Breast epithelium (tissue), 4 donors: ENCODE results near the gene TNFRSF25. TPM values are rescaled to one million over a fixed set of nuclear protein-coding genes. Genes with fewer than 3 reads are reported as not detected.

Source experiments
- DNase-seq, 2 donors: peaks; one replicate each; pipeline ENCODE4 v3.0.0-alpha.2; 2019; ENCODE audit warnings: low spot score in 2 of 2
- H3K27ac ChIP-seq, 2 donors: fragments of 200-600 bp; sonication (generic) in 1 of 2; one replicate each; pipeline ENCODE4 v1.5.1; 2016 to 2019; ENCODE audit warnings: mild to moderate bottlenecking in 1 of 2
- H3K27me3 ChIP-seq, 2 donors: fragments of 200-600 bp; sonication (generic) in 1 of 2; one replicate each; pipeline versions ENCODE4 v1.5.1 to v1.6.0; 2017 to 2019; ENCODE audit warnings: control low read depth in 1 of 2, mild to moderate bottlenecking in 1 of 2
- H3K36me3 ChIP-seq: fragments of 200-600 bp; one replicate; pipeline ENCODE4 v1.5.1; 2019
- H3K4me1 ChIP-seq, 2 donors: fragments of 200-600 bp; sonication (generic); one replicate each; pipeline ENCODE4 v1.5.1; 2016 to 2019; ENCODE audit warnings: control low read depth in 1 of 2
- H3K4me3 ChIP-seq, 3 donors: fragments of 200-600 bp; sonication (generic); 1 replicate in 2 of 3; 2 replicates in 1 of 3; pipeline ENCODE4 v1.5.1; 2016 to 2019; ENCODE audit warnings: mild to moderate bottlenecking in 3 of 3, moderate library complexity in 2 of 3
- H3K9me3 ChIP-seq, 2 donors: fragments of 200-600 bp; sonication (generic) in 1 of 2; one replicate each; pipeline ENCODE4 v1.5.1; 2016 to 2019; ENCODE audit warnings: control low read depth in 1 of 2
- CTCF ChIP-seq, 3 donors: fragments of 450-650 bp; IDR thresholded peaks; one replicate each; pipeline ENCODE4 v1.5.1; 2016 to 2017; ENCODE audit warnings: antibody characterized with exemption in 3 of 3, mild to moderate bottlenecking in 3 of 3, moderate library complexity in 3 of 3
- POLR2A ChIP-seq: fragments of 450-650 bp; IDR thresholded peaks from one replicate; pipeline ENCODE4 v1.6.1; 2016; ENCODE audit warnings: antibody characterized with exemption, mild to moderate bottlenecking, moderate library complexity
- POLR2AphosphoS5 ChIP-seq, 3 donors: sonication (generic); formaldehyde crosslinking; IDR thresholded peaks; one replicate each; pipeline ENCODE4 v1.6.1; 2017; ENCODE audit warnings: antibody characterized with exemption in 3 of 3
- intact Hi-C: fragments of 100-400 bp; cut with DNase I; formaldehyde crosslinking; loops from one replicate; pipeline ENCODE4 v1.15.1; 2023; ENCODE audit warnings: low total_unique reads
- total RNA-seq, 3 donors: library from RNA; depleted of rRNA; stranded (reverse); fragments of >200 nt; gene quantifications; one replicate each; pipeline ENCODE4 v1.1.0, GENCODE V29; 2016

The TNFRSF25 gene
- total RNA-seq, 3 donors from 2014 or later, result 3.8 to 13.1 (median 12.4) TPM

DNA sequence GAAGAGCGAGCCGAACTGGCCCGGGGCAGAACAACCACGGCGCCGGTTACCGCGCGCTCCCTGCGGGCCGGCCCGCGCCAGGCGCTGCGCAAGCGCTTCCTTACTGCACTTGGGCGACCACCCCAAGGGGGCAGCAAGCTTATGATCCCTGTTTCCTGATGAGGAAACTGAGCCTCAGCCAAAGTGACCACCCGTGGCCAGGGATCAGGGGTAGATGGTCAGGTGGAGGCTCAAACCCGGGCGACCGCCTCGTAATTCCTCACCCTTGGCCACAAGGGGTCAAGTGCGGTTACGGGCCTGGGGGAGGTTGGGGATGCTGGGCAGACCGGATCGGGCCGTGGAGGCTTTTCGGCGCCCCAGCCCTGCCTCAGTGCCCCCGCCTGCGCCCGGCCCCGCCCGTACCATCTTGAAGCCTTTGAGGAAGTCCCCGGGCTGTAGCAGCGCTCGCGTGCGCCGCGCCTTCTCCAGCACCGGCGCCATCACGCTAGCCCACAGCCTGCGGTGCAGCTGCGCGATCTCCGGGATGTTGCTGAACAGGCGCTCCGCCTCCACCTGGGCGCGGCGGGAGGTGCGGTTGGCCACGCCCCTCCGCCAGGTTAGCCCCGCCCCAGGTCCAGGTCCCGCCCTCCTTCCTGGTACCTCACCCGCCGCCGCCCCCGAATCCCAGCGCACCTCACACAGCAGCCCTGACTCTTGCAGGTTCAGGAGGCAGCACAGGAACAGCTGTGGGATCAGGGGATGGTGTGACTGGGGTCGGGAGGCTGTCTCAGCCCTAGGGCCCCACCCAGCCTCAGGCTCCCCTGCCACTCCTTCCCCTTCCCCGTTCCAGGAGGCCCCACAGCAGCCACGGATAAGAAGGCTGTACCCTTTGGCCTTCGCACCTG lies 5.4 kb upstream of the TNFRSF25 start:
- no peak overlapping the region for H3K4me3 ChIP-seq
- no peak for DNase-seq
- no peak for TF ChIP-seq POLR2AphosphoS5 (IDR thresholded peaks at IDR 0.05)
- no peak for TF ChIP-seq POLR2A
- no peak for TF ChIP-seq CTCF (IDR thresholded peaks at IDR 0.05)
- H3K36me3 ChIP-seq, result no peaks in the 10 kb centered on the region
- intact Hi-C loops, result no loop called here
- H3K27ac ChIP-seq, result peak overlapping the region in 1 of 2 donors; percentile 1
- no peaks in the 10 kb centered on the region for H3K27me3 ChIP-seq
- no peaks in the 10 kb centered on the region for H3K9me3 ChIP-seq
- no peaks in the 10 kb centered on the region for H3K4me1 ChIP-seq

DNA sequence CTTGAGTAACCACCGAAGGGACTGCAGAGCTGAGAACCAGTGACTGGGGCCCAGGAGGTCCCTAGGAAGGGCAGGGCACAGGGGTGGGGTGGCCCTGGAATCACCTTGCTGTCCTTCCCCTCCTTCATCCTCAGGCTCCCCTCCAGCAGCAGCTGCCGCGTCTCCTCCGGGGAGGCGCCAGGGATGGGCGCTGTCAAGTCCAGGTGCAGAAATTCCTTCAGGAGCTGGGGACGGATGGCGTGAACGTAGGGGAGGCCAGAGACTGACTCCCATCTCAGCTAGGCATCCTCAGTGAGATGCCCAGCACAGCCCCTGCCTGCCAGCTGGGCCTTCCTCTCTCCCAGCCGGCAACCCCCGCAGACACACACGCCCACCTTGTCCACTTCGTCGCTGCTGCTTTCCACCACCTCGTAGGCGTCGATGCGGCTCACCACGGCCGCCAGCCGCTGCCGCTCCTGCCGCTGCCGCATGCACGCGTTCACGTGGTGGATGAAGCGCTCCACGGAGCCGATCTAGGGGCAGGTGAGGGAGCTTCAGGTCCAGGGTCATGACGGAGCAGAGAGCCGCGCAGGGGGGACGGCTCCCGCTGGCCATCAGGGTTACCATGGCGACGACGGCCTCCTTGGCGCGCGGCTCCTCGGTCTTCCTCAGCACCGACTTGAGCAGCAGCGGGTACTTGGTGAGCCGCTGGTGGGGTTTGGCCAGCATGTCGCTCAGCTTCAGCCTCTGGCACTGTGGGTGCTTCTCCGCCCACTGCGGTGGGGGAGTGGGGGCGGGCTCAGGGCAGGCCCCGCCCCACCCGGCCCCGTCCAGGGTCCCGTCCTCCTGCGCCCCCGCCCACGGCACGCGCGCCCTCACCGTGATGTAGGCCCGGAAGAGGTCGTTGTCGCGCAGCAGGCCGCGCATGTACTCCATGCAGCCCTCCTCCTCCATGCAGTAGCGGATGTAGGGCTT lies 4.4 kb upstream of the TNFRSF25 start:
- H3K27me3 ChIP-seq, result no peaks in the 10 kb centered on the region
- no peak overlapping the region for H3K4me3 ChIP-seq
- intact Hi-C loops, result no loop called here
- TF ChIP-seq POLR2A, result no peak
- TF ChIP-seq CTCF (IDR thresholded peaks at IDR 0.05), result no peak
- TF ChIP-seq POLR2AphosphoS5 (IDR thresholded peaks at IDR 0.05), result no peak
- no peak for DNase-seq
- no peaks in the 10 kb centered on the region for H3K36me3 ChIP-seq
- no peaks in the 10 kb centered on the region for H3K4me1 ChIP-seq
- no peak overlapping the region for H3K27ac ChIP-seq
- no peaks in the 10 kb centered on the region for H3K9me3 ChIP-seq

DNA sequence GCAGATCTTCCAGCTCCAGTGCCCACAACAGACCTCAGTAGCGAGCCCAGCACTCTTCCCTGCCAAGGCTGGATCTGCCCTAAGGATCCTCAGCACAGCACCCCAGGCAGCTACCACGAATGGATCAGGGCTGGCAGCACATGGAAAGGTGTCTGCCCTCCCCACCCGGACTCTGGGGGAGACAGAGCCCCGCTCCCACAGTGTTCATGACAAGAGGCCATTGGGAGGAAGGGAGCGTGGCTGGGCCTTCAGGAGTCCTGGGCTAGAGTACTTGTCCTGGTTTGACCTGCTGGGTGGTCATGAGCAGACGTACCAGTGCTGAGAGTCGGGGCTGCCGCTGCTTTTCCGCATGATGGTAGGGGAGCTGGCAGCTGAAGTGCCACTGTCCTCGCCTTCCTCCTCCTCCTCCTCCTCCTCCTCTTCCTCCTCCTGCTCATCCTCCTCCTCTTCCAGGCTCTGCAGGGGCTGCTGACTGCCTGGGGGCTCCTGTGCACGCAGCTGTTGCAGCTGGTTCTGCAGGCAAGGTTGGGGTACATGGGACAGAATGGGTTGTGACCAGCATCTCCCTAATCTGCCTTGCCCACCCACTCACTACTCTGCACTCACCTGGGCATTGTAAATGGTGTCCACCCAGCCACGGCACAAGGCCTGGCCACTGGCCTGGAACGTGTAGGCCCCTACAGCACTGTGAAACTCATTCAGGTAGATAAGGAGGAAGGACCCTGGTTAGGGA lies 2.9 kb upstream of the TNFRSF25 start:
- H3K4me1 ChIP-seq, result no peaks in the 10 kb centered on the region
- DNase-seq, result no peak
- no peaks in the 10 kb centered on the region for H3K36me3 ChIP-seq
- no peak overlapping the region for H3K27ac ChIP-seq
- H3K4me3 ChIP-seq, result no peak overlapping the region
- intact Hi-C loops, result no loop called here
- no peak for TF ChIP-seq POLR2AphosphoS5 (IDR thresholded peaks at IDR 0.05)
- no peak for TF ChIP-seq POLR2A
- TF ChIP-seq CTCF (IDR thresholded peaks at IDR 0.05), result no peak
- H3K9me3 ChIP-seq, result no peaks in the 10 kb centered on the region
- H3K27me3 ChIP-seq, result no peaks in the 10 kb centered on the region

DNA sequence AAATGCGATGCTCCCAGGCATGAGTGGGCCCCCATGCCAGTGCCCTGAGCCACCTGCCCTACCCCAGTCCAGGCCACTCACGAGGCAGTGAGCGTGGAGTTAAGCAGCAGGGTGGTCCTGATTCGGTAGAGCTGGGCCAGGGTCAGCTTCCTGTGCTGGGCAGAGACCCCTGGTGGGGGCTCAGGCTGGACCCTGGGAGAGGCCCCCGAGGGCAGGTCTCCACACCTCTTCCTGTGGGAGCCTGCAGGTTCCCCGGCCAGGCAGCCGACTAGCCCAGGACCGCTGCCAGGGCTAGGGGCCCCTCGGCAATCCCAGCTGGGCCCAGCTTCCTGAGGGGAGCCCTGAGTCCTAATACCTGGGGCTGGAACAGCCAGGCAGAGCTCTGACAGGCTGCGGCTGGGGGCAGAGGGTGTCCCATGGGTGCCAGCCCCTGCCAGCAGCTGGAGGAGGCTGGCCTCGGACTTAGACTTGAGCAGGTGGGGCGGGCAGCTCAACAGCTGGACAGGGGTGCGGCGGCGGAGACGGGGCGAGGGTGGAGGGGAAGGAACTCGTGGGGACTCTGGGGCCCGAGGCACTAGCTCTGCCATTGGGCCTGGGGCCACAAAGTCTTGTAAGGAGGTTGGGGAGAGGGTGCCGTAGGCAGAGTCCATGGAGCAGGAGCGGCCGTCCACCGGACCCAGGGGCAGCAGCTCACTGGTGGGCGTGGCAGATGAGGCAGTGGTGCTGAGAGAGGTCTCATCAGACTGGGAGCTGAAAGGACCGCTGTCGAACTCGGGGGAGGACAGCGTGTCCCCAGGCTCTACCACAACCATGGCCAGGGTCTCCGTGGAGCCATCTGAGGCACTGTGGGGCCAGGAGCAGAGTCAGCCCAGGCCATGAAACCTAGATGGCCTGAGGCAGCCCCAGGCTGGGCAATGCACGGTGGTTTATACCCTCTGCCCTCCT lies 2.0 kb upstream of the TNFRSF25 start:
- no peak for DNase-seq
- no peaks in the 10 kb centered on the region for H3K9me3 ChIP-seq
- no peaks in the 10 kb centered on the region for H3K36me3 ChIP-seq
- H3K4me3 ChIP-seq, result no peak overlapping the region
- H3K4me1 ChIP-seq, result no peaks in the 10 kb centered on the region
- H3K27ac ChIP-seq, result no peak overlapping the region
- no peaks in the 10 kb centered on the region for H3K27me3 ChIP-seq
- TF ChIP-seq POLR2AphosphoS5 (IDR thresholded peaks at IDR 0.05), result no peak
- TF ChIP-seq CTCF (IDR thresholded peaks at IDR 0.05), result no peak
- TF ChIP-seq POLR2A, result no peak
- intact Hi-C loops, result no loop called here
